OCI-LY1 (cell line): ENCODE measurements around the gene DNAH8.

Source experiments
- H2AFZ ChIP-seq: fragments of 200-600 bp; sonication (generic), shearing (Covaris generic); 2 replicates; pipeline ENCODE4 v1.6.0; 2014; ENCODE audit warnings: antibody characterized with exemption, mild to moderate bottlenecking, low read length
- H3F3A ChIP-seq: fragments of 200-600 bp; sonication (generic), shearing (Covaris generic); 2 replicates; pipeline ENCODE4 v1.6.0; 2014; ENCODE audit warnings: mild to moderate bottlenecking, antibody characterized with exemption, low read length, moderate library complexity; ENCODE audit not compliant: insufficient read depth
- H3K27ac ChIP-seq: fragments of 200-600 bp; sonication (generic); 2 replicates; pipeline ENCODE4 v1.5.1; 2014; ENCODE audit warnings: low read length, mixed run types, mild to moderate bottlenecking, low read depth; ENCODE audit not compliant: poor library complexity, severe bottlenecking
- H3K27me3 ChIP-seq: fragments of 200-600 bp; sonication (generic); 2 replicates; pipeline ENCODE4 v1.6.0; 2014; ENCODE audit warnings: antibody characterized with exemption, mild to moderate bottlenecking, low read length, moderate library complexity; ENCODE audit not compliant: insufficient read depth
- H3K36me3 ChIP-seq: fragments of 200-600 bp; sonication (generic); 2 replicates; pipeline ENCODE4 v1.6.1; 2014; ENCODE audit warnings: mild to moderate bottlenecking, antibody characterized with exemption, low read length, moderate library complexity, mixed read lengths; ENCODE audit not compliant: insufficient read depth
- H3K4me1 ChIP-seq: fragments of 200-600 bp; sonication (generic); 2 replicates; pipeline ENCODE4 v1.5.1; 2014; ENCODE audit warnings: mild to moderate bottlenecking, low read length, moderate library complexity; ENCODE audit not compliant: insufficient read depth, severe bottlenecking
- H3K4me2 ChIP-seq: fragments of 200-600 bp; sonication (generic), shearing (Covaris generic); 2 replicates; pipeline ENCODE4 v1.6.1; 2014; ENCODE audit warnings: low read length
- H3K4me3 ChIP-seq: fragments of 200-600 bp; sonication (generic); 2 replicates; pipeline ENCODE4 v1.5.1; 2014; ENCODE audit warnings: low read length, low read depth, mild to moderate bottlenecking, mixed read lengths; ENCODE audit not compliant: poor library complexity, severe bottlenecking
- H3K79me2 ChIP-seq: fragments of 200-600 bp; shearing (Covaris generic); 2 replicates; pipeline ENCODE4 v1.6.1; 2016; ENCODE audit warnings: mixed run types, low read length, mixed read lengths; ENCODE audit not compliant: insufficient read depth
- H3K9ac ChIP-seq: fragments of 200-600 bp; sonication (generic), shearing (Covaris generic); 2 replicates; pipeline ENCODE4 v1.6.1; 2014; ENCODE audit warnings: mild to moderate bottlenecking, low read length, mixed read lengths
- H3K9me2 ChIP-seq: fragments of 200-600 bp; sonication (generic), shearing (Covaris generic); 2 replicates; pipeline ENCODE4 v1.6.1; 2014; ENCODE audit warnings: low read depth, mild to moderate bottlenecking, low read length, mixed read lengths
- H3K9me3 ChIP-seq: fragments of 200-600 bp; shearing (Covaris generic); 2 replicates; pipeline ENCODE4 v1.6.1; 2014; ENCODE audit warnings: low read length, mixed read lengths
- H4K20me1 ChIP-seq: fragments of 200-600 bp; sonication (generic), shearing (Covaris generic); 2 replicates; pipeline ENCODE4 v1.6.0; 2016; ENCODE audit warnings: mild to moderate bottlenecking, low read length; ENCODE audit not compliant: insufficient read depth
- CTCF ChIP-seq: fragments of 200-600 bp; sonication (generic), shearing (Covaris generic); IDR thresholded peaks from 2 replicates; pipeline ENCODE4 v1.5.1; 2017; ENCODE audit warnings: mild to moderate bottlenecking, antibody characterized with exemption, low read length, moderate library complexity, mixed read lengths
- EZH2 ChIP-seq: fragments of 200-600 bp; sonication (generic), shearing (Covaris generic); IDR thresholded peaks from 2 replicates; pipeline ENCODE4 v1.8.0; 2017; ENCODE audit warnings: borderline replicate concordance, mixed run types, mild to moderate bottlenecking, antibody characterized with exemption, low read length, moderate library complexity, mixed read lengths

DNAH8 gene

GRCh38 chr6:38824243-38824894, 109.3 kb downstream of the DNAH8 start:
- no peak for TF ChIP-seq EZH2
- no peak for TF ChIP-seq CTCF
- Histone ChIP-seq H3K79me2 (no peaks in the 10 kb centered on the region), H3K4me1 (no peaks in the 10 kb centered on the region), H3K27me3 (no peaks in the 10 kb centered on the region), H3K9me2 (no peaks in the 10 kb centered on the region), H4K20me1 (no peaks in the 10 kb centered on the region), H3K4me3 (no peak overlapping the region), H2AFZ (no peak overlapping the region), H3K27ac (no peak overlapping the region), H3K9me3 (no peaks in the 10 kb centered on the region), H3K9ac (no peak overlapping the region), H3K36me3 (no peaks in the 10 kb centered on the region), H3K4me2 (no peak overlapping the region), H3F3A (no peaks in the 10 kb centered on the region)

DNA sequence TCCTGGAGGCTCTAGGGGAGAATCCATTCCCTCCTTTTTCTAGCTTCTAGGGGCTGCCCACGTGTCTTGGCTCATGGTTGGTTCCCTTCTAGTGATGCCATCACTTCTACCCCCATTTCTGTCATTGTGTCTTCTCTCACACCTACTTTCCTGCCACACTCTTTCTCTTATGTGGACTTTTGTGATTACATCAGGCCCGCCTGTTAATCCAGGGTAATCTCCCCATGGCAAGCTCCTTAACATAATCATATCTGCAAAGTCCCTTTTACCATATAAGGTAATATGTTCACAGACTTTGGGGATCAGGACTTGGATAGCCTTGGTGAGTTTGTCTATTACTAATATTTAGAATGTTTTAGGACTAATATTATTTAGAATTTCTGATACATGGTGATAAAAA, 111.9 kb downstream of the DNAH8 start:
- Histone ChIP-seq H3K4me1 (no peaks in the 10 kb centered on the region), H3K9ac (no peak overlapping the region), H3K4me3 (no peak overlapping the region), H3K27me3 (no peaks in the 10 kb centered on the region), H3K9me2 (no peaks in the 10 kb centered on the region), H3K36me3 (no peaks in the 10 kb centered on the region), H2AFZ (no peak overlapping the region), H4K20me1 (no peaks in the 10 kb centered on the region), H3K4me2 (no peak overlapping the region), H3K79me2 (no peaks in the 10 kb centered on the region), H3K9me3 (no peaks in the 10 kb centered on the region), H3K27ac (no peak overlapping the region), H3F3A (no peaks in the 10 kb centered on the region)
- TF ChIP-seq CTCF (no peak), EZH2 (no peak)

DNA sequence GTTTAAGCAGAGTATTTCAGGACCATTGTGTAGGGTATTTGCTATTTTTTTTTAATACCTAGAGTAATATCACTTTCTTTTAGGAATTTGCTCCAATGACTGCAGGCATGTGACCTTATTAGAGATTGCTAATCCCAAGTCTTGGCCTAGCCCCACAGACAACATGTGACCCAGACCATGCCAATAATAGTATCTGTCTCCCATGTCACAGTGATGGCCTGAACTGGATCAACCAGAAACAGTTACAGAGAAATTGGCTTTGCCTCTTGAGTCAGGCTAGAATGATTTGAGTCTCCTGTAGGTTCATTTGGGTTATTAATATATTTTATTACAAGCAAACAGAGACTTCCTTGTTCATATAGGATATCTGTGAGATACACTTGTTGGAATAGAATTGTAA, 116.8 kb downstream of the DNAH8 start:
- Histone ChIP-seq H3F3A (no peaks in the 10 kb centered on the region), H3K4me1 (no peaks in the 10 kb centered on the region), H3K9me3 (no peaks in the 10 kb centered on the region), H3K27ac (no peak overlapping the region), H2AFZ (no peak overlapping the region), H3K4me2 (no peak overlapping the region), H3K9me2 (no peaks in the 10 kb centered on the region), H3K9ac (no peak overlapping the region), H3K4me3 (no peak overlapping the region), H3K36me3 (no peaks in the 10 kb centered on the region), H4K20me1 (no peaks in the 10 kb centered on the region), H3K27me3 (no peaks in the 10 kb centered on the region), H3K79me2 (no peaks in the 10 kb centered on the region)
- TF ChIP-seq CTCF (no peak), EZH2 (no peak)
